Stimulated activated CD4-positive, alpha-beta T cell treated with anti-CD3 and anti-CD28 coated beads, Interleukin-4, amount 100 ng/mL, for 48 hours (primary cell): Measurements from ENCODE around the gene VIT.

Experiments used
- DNase-seq, 2 donors: peaks; one replicate each; pipeline ENCODE4 v3.0.0-alpha.2; 2020; ENCODE audit warnings: low read depth in 2 of 2

Gene VIT, protein sequence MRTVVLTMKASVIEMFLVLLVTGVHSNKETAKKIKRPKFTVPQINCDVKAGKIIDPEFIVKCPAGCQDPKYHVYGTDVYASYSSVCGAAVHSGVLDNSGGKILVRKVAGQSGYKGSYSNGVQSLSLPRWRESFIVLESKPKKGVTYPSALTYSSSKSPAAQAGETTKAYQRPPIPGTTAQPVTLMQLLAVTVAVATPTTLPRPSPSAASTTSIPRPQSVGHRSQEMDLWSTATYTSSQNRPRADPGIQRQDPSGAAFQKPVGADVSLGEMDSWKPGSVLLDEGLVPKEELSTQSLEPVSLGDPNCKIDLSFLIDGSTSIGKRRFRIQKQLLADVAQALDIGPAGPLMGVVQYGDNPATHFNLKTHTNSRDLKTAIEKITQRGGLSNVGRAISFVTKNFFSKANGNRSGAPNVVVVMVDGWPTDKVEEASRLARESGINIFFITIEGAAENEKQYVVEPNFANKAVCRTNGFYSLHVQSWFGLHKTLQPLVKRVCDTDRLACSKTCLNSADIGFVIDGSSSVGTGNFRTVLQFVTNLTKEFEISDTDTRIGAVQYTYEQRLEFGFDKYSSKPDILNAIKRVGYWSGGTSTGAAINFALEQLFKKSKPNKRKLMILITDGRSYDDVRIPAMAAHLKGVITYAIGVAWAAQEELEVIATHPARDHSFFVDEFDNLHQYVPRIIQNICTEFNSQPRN

GRCh38 chr2:36696533-36696932 lies at the start of gene VIT:
Gene VIT (plus strand): TSS chr2:36696707. CDS start chr2:36716371, 19,664 bp downstream.
- DNase-seq, result no peak

DNA sequence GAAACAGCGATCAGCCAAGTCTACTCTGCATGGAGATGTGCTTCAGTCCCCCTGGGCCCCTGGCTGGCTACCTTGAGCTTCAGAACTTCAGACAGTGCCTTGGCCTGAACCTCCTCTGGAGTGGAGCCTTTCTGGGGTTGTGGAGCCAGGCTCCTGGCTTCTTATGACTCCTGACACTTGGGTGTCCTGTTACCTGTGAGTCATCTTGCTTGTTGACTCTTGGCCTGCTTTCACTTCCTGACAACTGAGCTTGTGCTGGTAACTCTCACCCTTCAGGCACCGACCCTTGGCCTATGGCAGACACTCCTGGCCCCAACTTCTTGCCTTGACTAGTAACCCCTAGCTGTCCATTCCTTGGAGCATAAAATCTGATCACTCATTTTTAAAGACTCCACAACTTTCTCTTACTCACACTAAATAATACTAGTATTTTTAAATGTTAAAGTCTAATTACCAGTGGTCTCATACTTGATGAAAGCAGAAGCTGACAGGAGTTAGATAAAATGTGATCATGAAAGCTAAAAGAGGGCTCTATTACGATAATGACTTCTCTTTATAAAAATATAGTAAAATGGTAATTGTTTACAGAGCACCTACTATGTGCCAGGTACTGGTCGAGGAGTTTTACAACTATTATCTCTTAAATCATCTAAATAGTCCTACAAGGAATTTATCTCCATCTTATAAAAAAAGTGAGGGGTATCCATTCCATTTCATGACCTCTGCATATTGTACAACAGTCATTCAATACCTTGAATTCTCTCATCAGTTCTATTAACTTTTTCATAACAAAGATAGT lies 46.3 kb upstream of the VIT start:
- DNase-seq, result no peak

DNA sequence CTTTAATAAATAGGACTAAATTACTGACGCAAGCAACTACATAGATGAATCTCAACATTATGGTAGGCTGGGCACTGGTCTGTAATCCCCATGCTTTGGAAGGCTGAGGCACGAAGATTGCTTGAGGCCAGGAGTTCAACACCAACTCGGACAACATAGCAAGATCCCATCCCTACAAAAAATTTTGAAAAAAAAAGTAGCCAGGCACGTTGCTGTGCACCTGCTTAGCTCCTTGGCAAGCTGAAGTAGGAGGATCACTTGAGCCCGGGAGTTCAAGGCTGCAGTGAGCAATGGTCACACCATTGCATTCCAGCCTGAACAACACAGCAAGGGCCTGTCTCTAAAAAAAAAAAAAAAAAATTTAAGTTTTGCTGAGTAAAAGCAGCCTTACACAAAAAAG lies 43.4 kb upstream of the VIT start:
- no peak for DNase-seq

- no peak for DNase-seq
These were observed 42.4 kb upstream of the VIT start for GRCh38 chr2:36653967-36654694.

DNA sequence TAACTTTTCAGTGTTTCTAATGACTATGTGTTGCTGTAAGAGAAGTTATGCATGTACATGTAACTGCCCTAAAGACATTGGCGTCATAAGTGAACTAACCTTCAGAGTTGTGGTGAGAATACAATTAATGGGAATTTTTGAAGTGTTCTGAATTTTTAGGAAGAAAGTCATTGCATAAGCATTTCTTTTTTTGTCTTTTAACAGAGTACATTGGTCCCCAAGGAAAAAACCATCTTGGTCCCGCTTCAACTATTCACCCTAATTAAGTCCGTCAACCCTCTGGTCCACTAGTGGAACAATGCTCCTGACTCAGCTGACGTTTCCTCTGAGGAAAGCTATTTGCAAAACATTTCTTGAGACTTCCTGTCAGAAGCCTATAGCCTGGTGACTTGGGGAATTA lies 41.1 kb upstream of the VIT start:
- DNase-seq, result no peak

- no peak for DNase-seq
These were observed 38.8 kb upstream of the VIT start for GRCh38 chr2:36657703-36658102.

GRCh38 chr2:36658277-36658748 lies 38.2 kb upstream of the VIT start:
- DNase-seq, result no peak

DNA sequence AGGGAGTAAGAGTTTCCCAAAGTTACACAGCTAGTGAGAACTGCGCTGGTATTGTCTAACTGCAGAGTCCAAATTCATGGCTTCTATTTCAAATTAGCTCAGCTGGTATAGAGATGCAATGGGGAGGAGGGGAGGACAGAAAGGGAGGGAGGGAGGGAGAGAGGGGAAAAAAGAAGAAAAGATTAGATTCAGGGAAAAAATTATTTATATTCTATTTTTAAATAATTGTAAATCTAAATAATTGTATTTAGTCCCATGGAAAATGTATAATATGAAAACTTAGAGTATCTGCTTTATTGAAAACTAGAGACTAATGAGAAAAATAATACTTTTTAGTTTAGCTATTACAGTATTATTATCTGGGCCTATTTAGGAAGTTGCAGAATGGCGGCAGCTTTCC lies 37.3 kb upstream of the VIT start:
- DNase-seq, result no peak

DNA sequence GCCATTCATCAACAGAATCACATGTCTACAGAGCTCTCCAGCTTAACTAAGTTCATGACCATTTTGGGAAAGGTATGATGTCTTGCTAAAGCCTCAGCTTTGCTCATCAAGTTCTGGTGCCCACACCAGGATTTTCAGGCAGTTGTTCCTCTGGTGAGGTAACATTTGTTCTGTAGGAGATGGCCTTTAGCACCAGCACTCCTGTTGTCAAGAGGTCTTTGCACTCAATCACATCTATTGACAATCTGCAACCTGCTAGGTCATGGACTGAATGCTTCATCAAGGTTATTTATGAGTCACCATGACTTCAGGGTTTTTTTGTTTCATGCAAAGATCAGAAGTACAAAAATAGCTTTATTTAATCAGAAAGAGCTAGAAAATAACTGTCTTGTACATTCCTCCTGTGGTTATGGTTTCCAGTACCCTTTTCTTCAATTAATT lies 36.6 kb upstream of the VIT start:
- no peak for DNase-seq

- DNase-seq, result no peak
These were observed 33.9 kb upstream of the VIT start for GRCh38 chr2:36662638-36663037.

- DNase-seq, result no peak
These were observed 33.2 kb upstream of the VIT start for GRCh38 chr2:36663295-36663694.

- no peak for DNase-seq
These were observed 32.4 kb upstream of the VIT start for GRCh38 chr2:36663851-36664695.

DNA sequence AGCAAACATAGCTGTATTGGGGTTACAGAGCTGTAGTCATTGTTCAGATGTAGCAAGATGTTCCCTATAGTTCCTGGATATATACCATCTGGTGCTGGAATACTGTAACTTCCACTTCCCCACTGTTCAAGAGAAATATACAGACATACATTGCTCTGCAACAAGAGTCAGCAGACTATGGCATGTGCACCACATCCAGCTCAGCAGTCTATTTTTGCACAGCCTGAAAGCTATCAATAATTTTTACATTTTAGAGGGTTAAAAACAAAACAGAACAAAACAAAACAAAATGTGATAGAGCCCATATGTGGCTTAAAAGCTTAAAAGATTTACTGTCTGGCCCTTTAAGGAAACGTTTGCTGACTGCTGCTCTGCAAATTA lies 31.8 kb upstream of the VIT start:
- DNase-seq, result no peak

GRCh38 chr2:36667931-36668330 lies 28.6 kb upstream of the VIT start:
- DNase-seq, result no peak

GRCh38 chr2:36670881-36671595 lies 25.5 kb upstream of the VIT start:
- DNase-seq, result no peak

- no peak for DNase-seq
These were observed 24.8 kb upstream of the VIT start for GRCh38 chr2:36671731-36672130.

GRCh38 chr2:36672199-36672598 lies 24.3 kb upstream of the VIT start:
- no peak for DNase-seq

DNA sequence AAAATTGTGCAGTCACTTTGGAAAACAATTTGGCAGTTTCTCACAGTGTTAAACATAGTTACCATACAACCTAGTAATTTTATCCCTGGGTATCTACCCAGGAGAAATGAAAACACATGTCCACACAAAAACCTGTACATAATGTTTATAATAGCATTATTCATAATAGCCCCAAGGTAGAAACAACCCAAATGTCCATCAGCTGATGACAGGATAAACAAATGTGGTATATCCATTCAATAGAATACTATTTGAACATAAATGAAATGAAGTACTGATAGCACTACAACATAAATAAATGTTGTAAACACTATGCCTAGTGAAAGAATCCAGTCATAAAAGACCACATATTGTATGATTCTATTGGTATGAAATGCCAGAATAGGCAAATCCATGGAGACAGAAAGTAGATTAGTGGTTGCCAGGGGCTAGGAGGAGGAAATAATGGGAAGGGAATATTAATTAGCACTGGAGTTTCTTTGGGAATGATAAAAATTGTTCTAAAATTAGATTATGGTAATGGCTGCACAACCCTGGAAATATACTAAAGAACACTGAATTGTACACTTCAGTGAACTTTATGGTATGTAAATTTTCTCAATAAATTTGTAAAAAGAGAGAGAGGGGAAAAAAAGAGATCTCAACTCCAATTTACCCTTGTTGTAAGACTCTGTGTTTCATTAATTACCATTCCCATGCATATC lies 20.8 kb upstream of the VIT start:
- no peak for DNase-seq

- DNase-seq, result no peak
These were observed 20.1 kb upstream of the VIT start for GRCh38 chr2:36676364-36676763.
